Measurements from ENCODE around the gene MEIKIN.
"Not testable (repeated sequence)": the region's sequence is repeated elsewhere in the genome, so short reads cannot be mapped to it uniquely, and the experiment has no call there.

The MEIKIN gene

GRCh38 chr5:131796793-131797693 is 148.4 kb downstream of the MEIKIN start, which contains the start of gene FNIP1:
Gene FNIP1, minus strand, starts transcription at chr5:131797017. Its CDS starts 96 bp downstream, at chr5:131796921.
- DNase-seq, result peak; percentile 90 to 95

- peak in 1 of 2 experiments; percentile 38 for DNase-seq
Measured at GRCh38 chr5:131795879-131796792, 149.3 kb downstream of the MEIKIN start.

- DNase-seq, result no peak
Measured at GRCh38 chr5:131795228-131795627, 150.2 kb downstream of the MEIKIN start.

- DNase-seq, result no peak
Measured at GRCh38 chr5:131794586-131794985, 150.9 kb downstream of the MEIKIN start.

GRCh38 chr5:131792896-131793295 is 152.6 kb downstream of the MEIKIN start:
- no peak for DNase-seq

- no peak for DNase-seq
Measured at GRCh38 chr5:131791866-131792265, 153.6 kb downstream of the MEIKIN start.

- no peak for DNase-seq
Measured at GRCh38 chr5:131790550-131790949, 154.9 kb downstream of the MEIKIN start.

GRCh38 chr5:131789765-131790164 is 155.7 kb downstream of the MEIKIN start:
- no peak for DNase-seq

- no peak for DNase-seq
Measured at GRCh38 chr5:131787736-131788135, 157.7 kb downstream of the MEIKIN start.

- DNase-seq, result no peak
Measured at GRCh38 chr5:131786900-131787692, 158.4 kb downstream of the MEIKIN start.

GRCh38 chr5:131786036-131786435 is 159.4 kb downstream of the MEIKIN start:
- no peak for DNase-seq

GRCh38 chr5:131783874-131784273 is 161.6 kb downstream of the MEIKIN start:
- no peak for DNase-seq

- no peak for DNase-seq
Measured at GRCh38 chr5:131783357-131783756, 162.1 kb downstream of the MEIKIN start.

- DNase-seq, result no peak
Measured at GRCh38 chr5:131782717-131783116, 162.7 kb downstream of the MEIKIN start.

GRCh38 chr5:131778141-131778540 is 167.3 kb downstream of the MEIKIN start:
- DNase-seq, result not testable (repeated sequence)

GRCh38 chr5:131776450-131776849 is 169.0 kb downstream of the MEIKIN start:
- no peak for DNase-seq

GRCh38 chr5:131774652-131775367 is 170.7 kb downstream of the MEIKIN start:
- DNase-seq, result no peak

- no peak for DNase-seq
Measured at GRCh38 chr5:131773805-131774204, 171.7 kb downstream of the MEIKIN start.

GRCh38 chr5:131771692-131772091 is 173.8 kb downstream of the MEIKIN start:
- no peak for DNase-seq

- no peak for DNase-seq
Measured at GRCh38 chr5:131769961-131770360, 175.5 kb downstream of the MEIKIN start.

- DNase-seq, result no peak
Measured at GRCh38 chr5:131769336-131769735, 176.1 kb downstream of the MEIKIN start.

GRCh38 chr5:131767891-131768290 is 177.6 kb downstream of the MEIKIN start:
- no peak for DNase-seq
